ENCODE data around the gene HERPUD1. TPM values are rescaled to one million over a fixed set of nuclear protein-coding genes. Genes with fewer than 3 reads are reported as not detected.

The HERPUD1 gene
- total and polyA plus RNA-seq, 9 of the 15 experiments (the other 6 are each of a cell fraction or from before 2014, with no cell fraction given): 14.2 to 60.7 (median 37.4) TPM

DNA sequence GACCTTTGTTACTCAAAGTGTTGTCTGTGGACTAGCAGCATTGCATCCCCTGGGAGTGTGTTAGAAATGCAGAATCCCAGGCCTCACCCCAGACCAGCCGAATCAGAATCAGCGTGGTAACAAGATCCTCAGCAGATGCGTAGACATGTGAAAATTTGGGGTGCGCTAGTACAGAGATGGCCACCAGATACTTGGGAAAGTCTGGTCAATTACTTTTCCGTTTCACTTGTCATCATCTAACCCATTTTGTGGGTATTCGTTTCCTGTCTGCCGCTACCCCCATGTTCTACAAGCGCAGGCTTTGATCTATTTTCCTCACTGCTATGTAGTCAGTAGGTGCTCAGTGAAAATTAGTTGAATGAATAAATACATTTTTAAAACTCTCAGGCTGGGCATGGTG, 33.1 kb upstream of the HERPUD1 start (continued):
- TF ChIP-seq CCAR2 (IDR thresholded peaks at IDR 0.05; ENCODE audit: low read depth, low read length) (no peak), EZH2 (IDR thresholded peaks at IDR 0.05; ENCODE audit: borderline replicate concordance, low read depth, low read length) (no peak), IRF2 (CRISPR knock-in tag; IDR thresholded peaks at IDR 0.05) (no peak), MTA2 (IDR thresholded peaks at IDR 0.05; ENCODE audit: low read depth) (no peak), ZNF561 (CRISPR knock-in tag; conservative IDR thresholded peaks at IDR 0.05) (no peak), EGR1 (conservative IDR thresholded peaks at IDR 0.05) (no peak), GABPB1 (CRISPR knock-in tag; IDR thresholded peaks at IDR 0.05) (no peak)

DNA sequence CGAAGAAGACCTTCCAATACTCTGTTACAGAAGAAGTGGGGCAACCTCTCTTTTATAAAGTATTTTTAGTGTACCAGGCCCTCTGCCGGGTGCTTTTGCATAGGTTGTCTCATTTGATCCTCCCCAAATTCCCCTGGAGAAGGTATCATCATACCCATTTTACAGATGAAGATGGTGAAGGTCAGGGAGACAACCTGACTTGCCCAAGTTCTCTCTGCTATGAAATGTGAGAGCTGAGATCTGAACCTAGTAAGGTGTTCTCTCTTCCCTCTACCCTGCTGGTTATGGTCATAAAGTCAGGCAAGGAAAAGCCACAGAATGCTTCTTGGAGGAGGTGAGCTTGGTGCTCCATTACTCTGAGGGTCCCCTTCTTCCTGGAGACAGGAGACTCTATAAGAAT, 28.1 kb upstream of the HERPUD1 start:
- H3K27ac ChIP-seq (ENCODE audit: extremely low read depth, low read depth, low read length): no peak overlapping the region
- H3K9ac ChIP-seq (ENCODE audit: insufficient read depth in 1 of 2, low read depth in 2 of 2, low read length in 2 of 2): no peak overlapping the region
- H3K79me2 ChIP-seq (ENCODE audit: control insufficient read depth, insufficient read depth, low read length): no peaks in the 10 kb centered on the region
- 0% methylated on average over 2 of the region's 2 CpGs for WGBS (ENCODE audit: insufficient coverage, low coverage, missing lambda C conversion rate)
- H3K9me3 ChIP-seq (replicated peaks; ENCODE audit: control insufficient read depth, insufficient read depth, low read depth, low read length): no peaks in the 10 kb centered on the region
- no peaks in the 10 kb centered on the region; the same call in 1 of the 2 replicates for H4K20me1 ChIP-seq (replicated peaks; ENCODE audit: control insufficient read depth, insufficient read depth, low read length)
- no peak overlapping the region for H3K4me3 ChIP-seq
- no peaks in the 10 kb centered on the region for H3K36me3 ChIP-seq (ENCODE audit: control insufficient read depth, insufficient read depth, low read length)
- no peak overlapping the region for H2AFZ ChIP-seq (ENCODE audit: low read depth, low read length)
- H3K4me1 ChIP-seq (replicated peaks in 1 of 2; ENCODE audit: control insufficient read depth in 2 of 2, insufficient read depth in 2 of 2, low read length in 2 of 2): no peaks in the 10 kb centered on the region; a peak in 1 of 5 replicates
- TF ChIP-seq RBM25 (IDR thresholded peaks at IDR 0.05; ENCODE audit: low read depth, low read length, severe bottlenecking) (peak; percentile 52), ZNF224 (CRISPR knock-in tag; IDR thresholded peaks at IDR 0.05) (no peak)
- TF ChIP-seq, protein P1, sequence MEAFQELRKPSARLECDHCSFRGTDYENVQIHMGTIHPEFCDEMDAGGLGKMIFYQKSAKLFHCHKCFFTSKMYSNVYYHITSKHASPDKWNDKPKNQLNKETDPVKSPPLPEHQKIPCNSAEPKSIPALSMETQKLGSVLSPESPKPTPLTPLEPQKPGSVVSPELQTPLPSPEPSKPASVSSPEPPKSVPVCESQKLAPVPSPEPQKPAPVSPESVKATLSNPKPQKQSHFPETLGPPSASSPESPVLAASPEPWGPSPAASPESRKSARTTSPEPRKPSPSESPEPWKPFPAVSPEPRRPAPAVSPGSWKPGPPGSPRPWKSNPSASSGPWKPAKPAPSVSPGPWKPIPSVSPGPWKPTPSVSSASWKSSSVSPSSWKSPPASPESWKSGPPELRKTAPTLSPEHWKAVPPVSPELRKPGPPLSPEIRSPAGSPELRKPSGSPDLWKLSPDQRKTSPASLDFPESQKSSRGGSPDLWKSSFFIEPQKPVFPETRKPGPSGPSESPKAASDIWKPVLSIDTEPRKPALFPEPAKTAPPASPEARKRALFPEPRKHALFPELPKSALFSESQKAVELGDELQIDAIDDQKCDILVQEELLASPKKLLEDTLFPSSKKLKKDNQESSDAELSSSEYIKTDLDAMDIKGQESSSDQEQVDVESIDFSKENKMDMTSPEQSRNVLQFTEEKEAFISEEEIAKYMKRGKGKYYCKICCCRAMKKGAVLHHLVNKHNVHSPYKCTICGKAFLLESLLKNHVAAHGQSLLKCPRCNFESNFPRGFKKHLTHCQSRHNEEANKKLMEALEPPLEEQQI (IDR thresholded peaks at IDR 0.05): no peak
- DNase-seq (ENCODE audit: extremely low read depth in 1 of 4, low spot score in 3 of 4) (no peak), FAIRE-seq (no peak), ATAC-seq (no peak)
- in situ Hi-C loops (cut with MboI) (no loop called here), intact Hi-C loops (cut with micrococcal nuclease) (no loop called here)
- no TSS peak for BruUV-seq (replicated peaks)
- H3K27me3 ChIP-seq (ENCODE audit: control insufficient read depth in 2 of 2, insufficient read depth in 2 of 2, low read length in 2 of 2): peaks cover 38 to 72% of the 10 kb centered on the region in 2 experiments
- CTCF ChIA-PET (ENCODE audit: low intra/inter-chr PET ratio): no interaction called here
- POLR2A ChIA-PET: interaction anchor here (1.0 to 1.7 kb wide), 2 partner anchors 10 to 23 kb away, joined by 3 read pairs; no protein-coding TSS in a partner anchor
- H3K9me1 ChIP-seq (ENCODE audit: control insufficient read depth, insufficient read depth, low read length): no peaks in the 10 kb centered on the region
- no peak overlapping the region for H3K4me2 ChIP-seq (ENCODE audit: insufficient read depth, low read length)
